ENCODE data around the gene VIPR2. TPM values are rescaled to one million over a fixed set of nuclear protein-coding genes. Genes with fewer than 3 reads are reported as not detected.

The VIPR2 gene
- polyA plus RNA-seq, 3 donors, result not detected

GRCh38 chr7:159042581-159043101 is 102.0 kb downstream of the VIPR2 start:
- Histone ChIP-seq H2AFZ (ENCODE audit: insufficient read depth, low read depth, low read length, poor library complexity, severe bottlenecking) (no peak overlapping the region), H4K20me1 (ENCODE audit: insufficient read depth, low read length) (no peaks in the 10 kb centered on the region), H3K27ac (ENCODE audit: low read depth in 1 of 2, low read length in 2 of 2) (no peak overlapping the region), H3K9ac (ENCODE audit: insufficient read depth, low read length, poor library complexity, severe bottlenecking) (no peak overlapping the region), H3K79me2 (ENCODE audit: insufficient read depth, low read length) (no peaks in the 10 kb centered on the region), H3K4me2 (replicated peaks; ENCODE audit: extremely low read depth, low read length, poor library complexity, severe bottlenecking) (no peak overlapping the region), H3K9me3 (replicated peaks in 1 of 2; ENCODE audit: control insufficient read depth in 1 of 2, insufficient read depth in 1 of 2, low read length in 2 of 2) (peaks cover 0 to 13% of the 10 kb centered on the region in 2 donors), H3K36me3 (replicated peaks in 1 of 2; ENCODE audit: control insufficient read depth in 1 of 2, insufficient read depth in 2 of 2, low read length in 2 of 2) (no peaks in the 10 kb centered on the region), H3K4me3 (replicated peaks in 1 of 3; ENCODE audit: low read depth in 2 of 3, low read length in 3 of 3) (no peak overlapping the region), H3K27me3 (ENCODE audit: control insufficient read depth in 2 of 2, insufficient read depth in 2 of 2, low read length in 2 of 2) (no peaks in the 10 kb centered on the region), H3K4me1 (ENCODE audit: control insufficient read depth in 1 of 2, insufficient read depth in 2 of 2, low read length in 2 of 2) (no peaks in the 10 kb centered on the region)
- Mint-ChIP-seq H3K9me3 (peaks cover 0 to 18% (median 12%) of the 10 kb centered on the region in 7 donors), H3K36me3 (no peaks in the 10 kb centered on the region), H3K4me1 (no peaks in the 10 kb centered on the region), H3K27ac (no peak overlapping the region), H3K4me3 (no peak overlapping the region), H3K27me3 (ENCODE audit: low read depth in 3 of 3) (peaks cover 0 to 13% (median 5%) of the 10 kb centered on the region in 3 donors)
- no peak for TF ChIP-seq CTCF (IDR thresholded peaks at IDR 0.05)
- intact Hi-C loops (cut with micrococcal nuclease), result no loop called here
- no peak for DNase-seq
- 91% methylated on average over 5 of the region's 5 CpGs for WGBS (ENCODE audit: insufficient coverage)

GRCh38 chr7:159042103-159042502 is 102.6 kb downstream of the VIPR2 start:
- H3K27me3 Mint-ChIP-seq (ENCODE audit: low read depth in 3 of 3), result peaks cover 0 to 13% (median 5%) of the 10 kb centered on the region in 3 donors
- no peak for TF ChIP-seq CTCF (IDR thresholded peaks at IDR 0.05)

More at GRCh38 chr7:159042103-159042502, 102.6 kb downstream of the VIPR2 start:
- 92% methylated on average over 4 of the region's 8 CpGs for WGBS (ENCODE audit: insufficient coverage)
- intact Hi-C loops (cut with micrococcal nuclease), result no loop called here
- Histone ChIP-seq H3K79me2 (ENCODE audit: insufficient read depth, low read length) (no peaks in the 10 kb centered on the region), H3K4me1 (ENCODE audit: control insufficient read depth in 1 of 2, insufficient read depth in 2 of 2, low read length in 2 of 2) (no peaks in the 10 kb centered on the region), H3K9me3 (replicated peaks in 1 of 2; ENCODE audit: control insufficient read depth in 1 of 2, insufficient read depth in 1 of 2, low read length in 2 of 2) (peaks cover 0 to 13% of the 10 kb centered on the region in 2 donors), H3K4me2 (replicated peaks; ENCODE audit: extremely low read depth, low read length, poor library complexity, severe bottlenecking) (no peak overlapping the region), H2AFZ (ENCODE audit: insufficient read depth, low read depth, low read length, poor library complexity, severe bottlenecking) (no peak overlapping the region), H3K36me3 (replicated peaks in 1 of 2; ENCODE audit: control insufficient read depth in 1 of 2, insufficient read depth in 2 of 2, low read length in 2 of 2) (no peaks in the 10 kb centered on the region), H3K4me3 (replicated peaks in 1 of 3; ENCODE audit: low read depth in 2 of 3, low read length in 3 of 3) (no peak overlapping the region), H4K20me1 (ENCODE audit: insufficient read depth, low read length) (no peaks in the 10 kb centered on the region), H3K27me3 (ENCODE audit: control insufficient read depth in 2 of 2, insufficient read depth in 2 of 2, low read length in 2 of 2) (no peaks in the 10 kb centered on the region), H3K27ac (ENCODE audit: low read depth in 1 of 2, low read length in 2 of 2) (no peak overlapping the region), H3K9ac (ENCODE audit: insufficient read depth, low read length, poor library complexity, severe bottlenecking) (no peak overlapping the region)
- Mint-ChIP-seq H3K9me3 (peaks cover 0 to 18% (median 12%) of the 10 kb centered on the region in 7 donors), H3K36me3 (no peaks in the 10 kb centered on the region), H3K27ac (no peak overlapping the region), H3K4me1 (no peaks in the 10 kb centered on the region), H3K4me3 (no peak overlapping the region)
- DNase-seq, result no peak

All from CD14-positive monocyte (primary cell).